MM.1S (cell line): ENCODE results near the gene BRD8.

Experiments used
- EZH2 ChIP-seq: fragments of 300-600 bp; sonication (generic); optimal IDR thresholded peaks from 2 replicates; pipeline ENCODE3; 2017; ENCODE audit warnings: low read depth, mild to moderate bottlenecking, antibody characterized with exemption, low read length, mixed read lengths
- EZH2phosphoT487 ChIP-seq: fragments of 300-600 bp; sonication (generic); IDR thresholded peaks from 2 replicates; pipeline ENCODE4 v1.6.1; 2018; ENCODE audit warnings: antibody characterized with exemption, low read length
- TF ChIP-seq, protein P1 (sequence below): fragments of 300-600 bp; sonication (generic); IDR thresholded peaks from 2 replicates; pipeline ENCODE4 v1.5.1; 2016; ENCODE audit warnings: antibody characterized with exemption, low read length, mixed read lengths

- TF ChIP-seq, protein P1, sequence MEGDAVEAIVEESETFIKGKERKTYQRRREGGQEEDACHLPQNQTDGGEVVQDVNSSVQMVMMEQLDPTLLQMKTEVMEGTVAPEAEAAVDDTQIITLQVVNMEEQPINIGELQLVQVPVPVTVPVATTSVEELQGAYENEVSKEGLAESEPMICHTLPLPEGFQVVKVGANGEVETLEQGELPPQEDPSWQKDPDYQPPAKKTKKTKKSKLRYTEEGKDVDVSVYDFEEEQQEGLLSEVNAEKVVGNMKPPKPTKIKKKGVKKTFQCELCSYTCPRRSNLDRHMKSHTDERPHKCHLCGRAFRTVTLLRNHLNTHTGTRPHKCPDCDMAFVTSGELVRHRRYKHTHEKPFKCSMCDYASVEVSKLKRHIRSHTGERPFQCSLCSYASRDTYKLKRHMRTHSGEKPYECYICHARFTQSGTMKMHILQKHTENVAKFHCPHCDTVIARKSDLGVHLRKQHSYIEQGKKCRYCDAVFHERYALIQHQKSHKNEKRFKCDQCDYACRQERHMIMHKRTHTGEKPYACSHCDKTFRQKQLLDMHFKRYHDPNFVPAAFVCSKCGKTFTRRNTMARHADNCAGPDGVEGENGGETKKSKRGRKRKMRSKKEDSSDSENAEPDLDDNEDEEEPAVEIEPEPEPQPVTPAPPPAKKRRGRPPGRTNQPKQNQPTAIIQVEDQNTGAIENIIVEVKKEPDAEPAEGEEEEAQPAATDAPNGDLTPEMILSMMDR: no peak
- TF ChIP-seq EZH2 (no peak), EZH2phosphoT487 (no peak)
Observed at GRCh38 chr5:138140268-138140667, 38.2 kb downstream of the BRD8 start.
